ENCODE measurements around the gene XYLT1. TPM values are rescaled to one million over a fixed set of nuclear protein-coding genes. Genes with fewer than 3 reads are reported as not detected.

The XYLT1 gene
- total RNA-seq, 2 donors from 2014 or later = 15.0 to 18.3 TPM

DNA sequence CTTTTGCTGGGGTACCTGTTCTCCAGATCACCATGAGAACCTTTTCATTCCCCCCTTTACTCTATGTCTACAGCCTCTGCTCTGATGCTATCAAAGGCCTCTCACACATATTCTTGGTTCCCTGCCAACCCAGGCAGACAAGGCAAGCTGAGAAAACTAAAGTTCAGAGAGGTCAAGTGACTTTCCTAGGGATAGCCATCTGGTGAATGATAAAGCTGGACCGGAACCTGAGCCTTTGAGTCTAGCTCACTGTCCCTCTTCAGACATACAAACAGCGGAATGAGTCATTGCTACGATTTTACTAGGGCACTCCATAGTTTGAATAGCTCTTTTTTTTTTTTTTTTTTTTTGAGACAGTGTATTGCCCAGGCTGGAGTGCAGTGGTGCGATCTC lies 73.3 kb downstream of the XYLT1 start:
- H3K4me1 ChIP-seq = peaks cover 5% of the 10 kb centered on the region
- H3K9me3 ChIP-seq = no peaks in the 10 kb centered on the region
- no peaks in the 10 kb centered on the region for H3K36me3 ChIP-seq
- H3K4me3 ChIP-seq = no peak overlapping the region
- intact Hi-C loops (cut with DNase I) = no loop called here
- H3K27ac ChIP-seq = peak overlapping the region; percentile 71
- DNase-seq = peak; percentile 75
- no peak for TF ChIP-seq CTCF (IDR thresholded peaks at IDR 0.05)
- no peaks in the 10 kb centered on the region for H3K27me3 ChIP-seq
- H3K9ac ChIP-seq (ENCODE audit: low read depth in 2 of 2, low read length in 2 of 2) = peak overlapping the region in 1 of 2 donors; percentile 52

DNA sequence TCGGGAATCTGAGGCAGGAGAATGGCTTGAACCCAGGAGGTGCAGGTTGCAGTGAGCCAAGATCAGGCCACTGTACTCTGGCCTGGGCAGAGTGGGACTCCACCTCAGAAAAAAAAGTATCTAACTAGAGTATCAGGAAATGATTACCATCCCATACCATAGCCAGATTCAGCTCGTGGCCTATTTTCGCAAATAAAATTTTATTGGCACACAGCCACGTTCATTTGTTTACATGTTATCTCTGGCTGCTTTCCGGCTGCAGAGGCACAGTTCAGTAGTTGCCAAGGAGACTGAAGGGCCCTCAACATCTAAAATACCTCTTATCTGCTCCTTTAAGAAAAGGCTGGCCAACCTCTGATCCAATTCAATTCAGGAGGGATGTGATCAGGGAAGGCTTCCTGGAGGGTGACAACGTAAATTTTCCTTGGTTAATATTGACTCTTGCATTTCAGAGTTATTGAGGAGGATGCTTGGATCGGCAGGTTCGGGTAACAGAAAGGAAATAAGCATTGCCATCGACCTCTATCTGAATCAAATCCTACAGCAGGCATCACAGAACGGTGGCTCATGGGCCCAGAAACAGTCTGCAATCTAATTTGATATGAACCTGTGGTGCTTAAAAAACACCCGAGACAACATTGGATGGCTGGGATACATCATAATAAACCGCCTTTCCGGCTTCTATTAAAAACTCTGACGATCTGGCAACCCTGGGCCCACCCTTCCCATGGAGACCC lies 73.8 kb downstream of the XYLT1 start:
- Histone ChIP-seq H3K9me3 (no peaks in the 10 kb centered on the region), H3K27me3 (no peaks in the 10 kb centered on the region), H3K27ac (peak overlapping the region; percentile 71), H3K9ac (ENCODE audit: low read depth in 2 of 2, low read length in 2 of 2) (peak overlapping the region in 1 of 2 donors; percentile 52), H3K36me3 (no peaks in the 10 kb centered on the region), H3K4me3 (no peak overlapping the region), H3K4me1 (peaks cover 5% of the 10 kb centered on the region)
- DNase-seq = peak; percentile 77
- TF ChIP-seq CTCF (IDR thresholded peaks at IDR 0.05) = no peak
- intact Hi-C loops (cut with DNase I) = no loop called here

- intact Hi-C loops (cut with DNase I) = no loop called here
- no peak overlapping the region for H3K9ac ChIP-seq (ENCODE audit: low read depth in 2 of 2, low read length in 2 of 2)
- H3K36me3 ChIP-seq = no peaks in the 10 kb centered on the region
- no peak overlapping the region for H3K4me3 ChIP-seq
- no peaks in the 10 kb centered on the region for H3K27me3 ChIP-seq
- peaks cover 5% of the 10 kb centered on the region for H3K4me1 ChIP-seq
- peak overlapping the region; percentile 71 for H3K27ac ChIP-seq
- DNase-seq = peak; percentile 60
- no peaks in the 10 kb centered on the region for H3K9me3 ChIP-seq
- TF ChIP-seq CTCF (IDR thresholded peaks at IDR 0.05) = no peak
Measured at GRCh38 chr16:17395849-17396480, 74.8 kb downstream of the XYLT1 start.

DNA sequence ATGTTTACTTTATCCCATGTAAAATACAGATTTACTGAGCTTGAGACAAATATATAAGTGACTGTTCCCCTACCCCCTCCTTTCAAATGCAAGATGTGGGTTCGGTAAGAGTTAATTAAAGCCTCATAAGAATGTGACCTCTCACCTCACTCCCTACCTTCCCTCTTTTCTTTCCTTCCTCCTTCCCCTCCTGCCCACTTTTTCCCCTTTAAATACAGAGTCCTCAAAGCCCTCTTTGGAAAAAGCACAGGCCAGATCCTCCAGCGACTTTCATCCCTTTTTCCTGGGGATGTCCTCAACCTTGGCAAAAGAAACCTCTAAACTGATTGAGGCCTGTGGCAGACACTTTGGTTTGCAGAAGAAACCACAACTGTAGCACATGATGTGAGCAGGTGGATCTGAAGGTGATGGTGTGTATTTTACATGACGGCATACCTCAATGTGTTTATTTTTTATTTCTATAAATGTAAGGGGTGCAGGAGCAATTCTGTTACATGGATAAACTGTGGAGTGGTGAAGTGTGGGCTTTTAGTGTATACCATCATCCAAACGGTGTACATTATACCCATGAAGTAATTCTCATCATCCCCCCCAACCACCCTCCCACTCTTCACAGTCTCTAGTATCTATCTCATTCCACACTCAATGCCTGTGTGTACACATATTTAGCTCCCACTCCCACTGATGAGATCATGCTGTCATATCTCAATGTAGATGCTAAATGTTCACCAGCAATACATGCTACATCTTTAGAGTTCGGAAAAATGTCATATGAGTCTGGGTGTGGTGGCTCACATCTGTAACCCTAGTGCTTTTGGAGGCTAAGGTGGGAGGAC lies 77.7 kb downstream of the XYLT1 start:
- Histone ChIP-seq H3K9ac (ENCODE audit: low read depth in 2 of 2, low read length in 2 of 2) (no peak overlapping the region), H3K9me3 (no peaks in the 10 kb centered on the region), H3K36me3 (no peaks in the 10 kb centered on the region), H3K27ac (no peak overlapping the region), H3K27me3 (no peaks in the 10 kb centered on the region), H3K4me3 (no peak overlapping the region), H3K4me1 (peaks cover 3% of the 10 kb centered on the region)
- intact Hi-C loops (cut with DNase I) = no loop called here
- no peak for TF ChIP-seq CTCF (IDR thresholded peaks at IDR 0.05)
- DNase-seq = no peak

DNA sequence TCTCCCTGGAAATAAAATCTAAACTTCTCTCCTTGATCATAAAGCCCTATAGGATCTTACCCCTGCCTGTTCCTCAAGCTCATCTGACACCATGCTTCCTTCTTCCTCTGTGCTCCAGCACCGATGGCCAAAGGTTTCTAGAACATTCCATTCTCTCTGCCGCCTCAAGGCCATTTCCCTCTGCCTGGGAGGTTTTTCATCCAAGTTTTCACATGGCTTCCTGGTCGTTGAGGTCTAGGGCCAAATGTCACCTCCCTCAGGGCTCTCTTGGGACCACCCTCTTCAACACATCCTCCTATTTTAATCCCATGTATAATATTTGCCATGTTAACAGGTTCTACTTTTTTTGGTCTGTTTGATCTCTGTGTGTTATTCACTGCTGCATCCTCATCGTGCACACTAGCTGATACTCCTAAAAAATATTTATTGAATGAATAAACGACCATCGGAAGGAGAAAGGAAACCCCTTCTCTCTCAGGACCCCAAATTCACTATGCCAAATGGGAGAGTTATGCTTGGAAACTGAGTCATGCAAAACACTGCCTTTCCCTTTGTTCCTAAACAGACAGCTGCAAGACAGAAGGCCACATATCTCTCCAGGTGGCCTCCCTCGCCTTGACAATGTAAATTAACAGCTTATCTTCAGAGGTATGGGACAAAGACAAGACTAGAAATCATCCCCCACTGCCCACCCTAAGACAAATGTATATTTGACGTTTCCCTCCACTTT lies 78.5 kb downstream of the XYLT1 start:
- peak overlapping the region; percentile 6 for H3K27ac ChIP-seq
- H3K4me3 ChIP-seq = no peak overlapping the region
- no peak for DNase-seq
- no peak overlapping the region for H3K9ac ChIP-seq (ENCODE audit: low read depth in 2 of 2, low read length in 2 of 2)
- H3K36me3 ChIP-seq = no peaks in the 10 kb centered on the region
- no peaks in the 10 kb centered on the region for H3K4me1 ChIP-seq
- no peaks in the 10 kb centered on the region for H3K27me3 ChIP-seq
- no peaks in the 10 kb centered on the region for H3K9me3 ChIP-seq
- TF ChIP-seq CTCF (IDR thresholded peaks at IDR 0.05) = no peak
- intact Hi-C loops (cut with DNase I) = no loop called here
